GM12801 (cell line): ENCODE data around the gene PSMG3.

Experiments
- TF ChIP-seq, protein P1 (sequence below): IDR thresholded peaks from one replicate; pipeline ENCODE4 v1.5.1; 2011; ENCODE audit warnings: control low read depth; ENCODE audit not compliant: insufficient read length; ENCODE audit errors: extremely low read depth

PSMG3 gene, protein sequence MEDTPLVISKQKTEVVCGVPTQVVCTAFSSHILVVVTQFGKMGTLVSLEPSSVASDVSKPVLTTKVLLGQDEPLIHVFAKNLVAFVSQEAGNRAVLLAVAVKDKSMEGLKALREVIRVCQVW

DNA sequence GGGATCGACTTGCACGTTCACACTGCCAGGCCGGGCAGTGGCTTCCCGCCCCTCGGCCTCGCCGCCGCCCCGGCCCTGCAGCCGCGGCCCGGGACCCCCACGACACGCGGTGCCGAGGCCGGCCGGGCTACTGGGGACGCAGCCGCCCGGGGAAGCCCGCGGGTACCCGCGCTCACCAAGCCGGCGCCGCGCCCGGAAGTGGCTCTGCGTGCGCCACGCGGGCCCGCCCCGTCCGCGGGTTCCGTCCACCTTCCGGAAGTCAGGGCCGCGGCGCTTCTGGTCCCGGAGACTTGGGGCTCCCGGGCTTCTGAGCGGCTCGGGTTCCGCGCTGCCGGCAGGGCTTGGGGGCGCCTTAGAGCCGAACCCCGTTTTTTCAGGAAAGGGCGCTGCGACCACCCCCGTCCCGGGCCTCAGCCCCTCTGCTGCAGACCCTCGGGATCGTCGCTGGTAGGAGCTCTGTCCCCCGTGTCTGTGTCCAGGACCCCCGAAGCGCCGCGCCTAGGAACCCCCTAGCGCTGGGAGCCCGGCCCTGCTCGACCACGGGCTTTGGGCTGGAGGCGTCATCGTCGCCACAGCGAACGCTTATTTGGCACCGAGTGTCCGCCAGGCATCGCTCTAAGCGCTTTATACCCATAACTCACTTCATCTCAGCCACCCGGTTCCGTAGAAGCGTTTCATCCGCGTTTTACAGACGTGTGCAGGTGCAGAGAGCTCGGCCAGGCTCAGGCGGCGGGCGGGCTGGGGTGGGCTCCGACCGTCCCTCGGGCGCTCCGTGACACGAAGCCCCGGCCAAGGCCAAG, at the start of gene PSMG3:
PSMG3 (minus strand) TSS at position 200 of the 800 bp plus-strand sequence. CDS start 693 bp downstream, outside the sequence.
- TF ChIP-seq, protein P1, sequence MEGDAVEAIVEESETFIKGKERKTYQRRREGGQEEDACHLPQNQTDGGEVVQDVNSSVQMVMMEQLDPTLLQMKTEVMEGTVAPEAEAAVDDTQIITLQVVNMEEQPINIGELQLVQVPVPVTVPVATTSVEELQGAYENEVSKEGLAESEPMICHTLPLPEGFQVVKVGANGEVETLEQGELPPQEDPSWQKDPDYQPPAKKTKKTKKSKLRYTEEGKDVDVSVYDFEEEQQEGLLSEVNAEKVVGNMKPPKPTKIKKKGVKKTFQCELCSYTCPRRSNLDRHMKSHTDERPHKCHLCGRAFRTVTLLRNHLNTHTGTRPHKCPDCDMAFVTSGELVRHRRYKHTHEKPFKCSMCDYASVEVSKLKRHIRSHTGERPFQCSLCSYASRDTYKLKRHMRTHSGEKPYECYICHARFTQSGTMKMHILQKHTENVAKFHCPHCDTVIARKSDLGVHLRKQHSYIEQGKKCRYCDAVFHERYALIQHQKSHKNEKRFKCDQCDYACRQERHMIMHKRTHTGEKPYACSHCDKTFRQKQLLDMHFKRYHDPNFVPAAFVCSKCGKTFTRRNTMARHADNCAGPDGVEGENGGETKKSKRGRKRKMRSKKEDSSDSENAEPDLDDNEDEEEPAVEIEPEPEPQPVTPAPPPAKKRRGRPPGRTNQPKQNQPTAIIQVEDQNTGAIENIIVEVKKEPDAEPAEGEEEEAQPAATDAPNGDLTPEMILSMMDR, result no peak

GRCh38 chr7:1618475-1618874, 48.6 kb upstream of the PSMG3 start:
- TF ChIP-seq, protein P1, result no peak

- TF ChIP-seq, protein P1, result no peak
Observed at GRCh38 chr7:1617957-1618356, 48.1 kb upstream of the PSMG3 start.

DNA sequence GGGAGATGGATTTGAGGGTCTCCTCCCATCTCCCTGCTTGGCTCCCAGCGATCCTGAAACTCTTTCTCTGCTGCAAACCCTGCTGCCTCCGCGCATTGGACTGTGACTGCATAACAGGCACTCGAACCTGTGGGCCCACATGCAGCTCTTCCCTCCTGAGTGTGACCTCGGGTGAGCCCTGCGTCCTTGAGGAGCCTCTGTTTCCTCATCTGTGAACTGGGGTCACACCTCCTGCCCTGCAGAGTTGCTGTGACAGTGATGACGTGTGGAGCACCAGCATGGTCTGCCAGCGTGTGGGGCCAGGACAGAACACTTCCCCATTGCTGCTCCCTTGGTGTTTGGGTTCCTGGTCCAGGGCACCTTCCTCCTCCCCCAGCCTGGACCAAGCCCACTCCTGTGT, 46.9 kb upstream of the PSMG3 start:
- TF ChIP-seq, protein P1, result no peak

- TF ChIP-seq, protein P1, result no peak
Observed at GRCh38 chr7:1611708-1612241, 41.9 kb upstream of the PSMG3 start.

DNA sequence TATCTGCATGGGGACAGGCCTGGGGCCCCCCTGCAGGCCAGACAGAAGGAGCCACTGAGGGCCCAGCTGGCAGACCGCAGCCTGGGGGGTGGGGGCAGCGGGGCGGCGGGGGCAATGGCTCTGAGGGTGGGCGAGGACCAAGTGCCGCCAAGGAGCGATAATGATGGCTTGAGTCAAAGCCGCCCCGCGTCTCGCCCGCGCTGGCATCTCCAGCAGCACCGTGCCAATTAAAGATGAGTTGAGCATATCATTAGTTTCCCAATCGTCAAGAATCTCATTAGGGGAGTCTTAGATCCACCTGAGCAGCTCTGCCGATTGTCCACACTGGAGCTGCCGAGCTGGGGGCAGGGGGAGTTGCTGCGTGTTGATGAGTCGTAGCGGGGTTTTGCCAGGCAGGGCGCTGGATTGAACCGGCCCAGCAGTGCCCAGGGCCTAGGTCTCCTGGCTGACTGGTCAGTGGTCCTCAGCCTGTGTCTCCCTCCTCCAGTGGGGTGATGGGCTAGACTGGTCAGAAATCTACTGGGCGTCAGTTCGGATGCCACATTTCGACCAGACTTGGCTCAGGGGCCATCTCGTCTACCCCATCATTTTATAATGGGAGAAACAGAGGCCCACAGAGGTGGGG, 41.0 kb upstream of the PSMG3 start:
- TF ChIP-seq, protein P1, result no peak

DNA sequence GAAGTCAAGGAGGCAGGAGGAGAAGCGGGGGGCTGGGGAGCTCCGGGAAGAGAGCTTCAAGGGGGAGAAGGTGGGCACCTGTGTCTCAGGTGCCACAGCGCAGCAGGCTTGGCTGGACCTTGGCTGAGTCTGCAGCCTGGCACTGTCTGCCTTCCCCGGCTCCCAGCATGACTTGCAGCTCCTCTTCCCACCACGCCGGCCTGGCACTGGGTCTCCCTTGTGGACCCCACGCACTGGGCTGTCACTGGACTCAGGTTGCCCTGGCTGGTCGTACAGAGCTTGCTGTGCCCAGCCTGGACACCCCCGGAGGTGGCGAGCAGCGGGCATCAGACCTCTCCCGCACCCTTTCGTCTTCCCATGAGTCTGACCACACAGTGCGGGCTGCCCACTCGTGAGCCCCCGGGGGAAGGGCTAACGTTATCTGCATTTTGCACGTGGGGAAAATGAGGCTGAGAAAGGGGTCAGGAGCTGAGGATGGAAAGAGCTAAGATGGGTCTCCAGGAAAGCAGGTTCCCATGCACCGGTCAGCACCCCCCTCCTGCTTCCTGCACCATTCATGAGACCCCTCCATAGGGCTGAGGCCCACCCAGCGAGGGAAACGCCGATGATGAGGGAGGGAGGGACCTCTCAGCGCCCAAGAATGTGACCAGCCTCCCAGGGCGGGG, 40.3 kb upstream of the PSMG3 start:
- TF ChIP-seq, protein P1, result no peak
